ENCODE measurements around the gene CDK14. TPM values are rescaled to one million over a fixed set of nuclear protein-coding genes. Genes with fewer than 3 reads are reported as not detected.

The CDK14 gene
- total and polyA plus RNA-seq, 4 donors = 4.2 to 12.4 (median 7.4) TPM

GRCh38 chr7:90552521-90552920, 43.6 kb upstream of the CDK14 start:
- 67% methylated on average over 1 of the region's 1 CpG for WGBS

GRCh38 chr7:90560730-90561129, 35.4 kb upstream of the CDK14 start:
- Histone ChIP-seq H3K36me3 (ENCODE audit: control insufficient read depth in 4 of 4, insufficient read depth in 3 of 4, low read depth in 1 of 4, low read length in 3 of 4) (no peaks in the 10 kb centered on the region), H3K4me3 (ENCODE audit: low read depth in 1 of 3, low read length in 3 of 3) (no peak overlapping the region), H3K4me1 (ENCODE audit: control insufficient read depth in 4 of 4, insufficient read depth in 4 of 4, low read length in 3 of 4) (peaks cover 0 to 6% (median 0%) of the 10 kb centered on the region in 4 donors), H3K27ac (ENCODE audit: low read depth in 1 of 2, low read length in 2 of 2) (no peak overlapping the region), H3K9ac (ENCODE audit: low read depth in 1 of 2, low read length in 2 of 2) (no peak overlapping the region), H3K9me3 (ENCODE audit: control insufficient read depth in 4 of 4, low read length in 3 of 4) (no peaks in the 10 kb centered on the region), H3K27me3 (ENCODE audit: control insufficient read depth in 4 of 4, insufficient read depth in 4 of 4, low read length in 3 of 4) (no peaks in the 10 kb centered on the region)
- no peak for DNase-seq (ENCODE audit: low spot score)
- TF ChIP-seq GABPA (IDR thresholded peaks at IDR 0.05 in 1 of 2, conservative IDR thresholded peaks at IDR 0.05 in 1 of 2) (no peak), HNF4A (conservative IDR thresholded peaks at IDR 0.05) (no peak), ZBTB33 (IDR thresholded peaks at IDR 0.05) (no peak)
- TF ChIP-seq, protein P1, sequence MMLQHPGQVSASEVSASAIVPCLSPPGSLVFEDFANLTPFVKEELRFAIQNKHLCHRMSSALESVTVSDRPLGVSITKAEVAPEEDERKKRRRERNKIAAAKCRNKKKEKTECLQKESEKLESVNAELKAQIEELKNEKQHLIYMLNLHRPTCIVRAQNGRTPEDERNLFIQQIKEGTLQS (IDR thresholded peaks at IDR 0.05) = no peak
- 26% methylated on average over 1 of the region's 1 CpG for WGBS

More at GRCh38 chr7:90552521-90552920, 43.6 kb upstream of the CDK14 start:
- Histone ChIP-seq H3K27ac (ENCODE audit: low read depth in 1 of 2, low read length in 2 of 2) (no peak overlapping the region), H3K27me3 (ENCODE audit: control insufficient read depth in 4 of 4, insufficient read depth in 4 of 4, low read length in 3 of 4) (no peaks in the 10 kb centered on the region), H3K9me3 (ENCODE audit: control insufficient read depth in 4 of 4, low read length in 3 of 4) (no peaks in the 10 kb centered on the region), H3K36me3 (ENCODE audit: control insufficient read depth in 4 of 4, insufficient read depth in 3 of 4, low read depth in 1 of 4, low read length in 3 of 4) (no peaks in the 10 kb centered on the region), H3K4me3 (ENCODE audit: low read depth in 1 of 3, low read length in 3 of 3) (no peak overlapping the region), H3K9ac (ENCODE audit: low read depth in 1 of 2, low read length in 2 of 2) (no peak overlapping the region), H3K4me1 (ENCODE audit: control insufficient read depth in 4 of 4, insufficient read depth in 4 of 4, low read length in 3 of 4) (no peaks in the 10 kb centered on the region)
- DNase-seq (ENCODE audit: low spot score) = no peak
- no peak for TF ChIP-seq FOXA2 (IDR thresholded peaks at IDR 0.05)
- peak; percentile 76 to 77 for TF ChIP-seq RAD21 (IDR thresholded peaks at IDR 0.05)
- TF ChIP-seq, protein P2, sequence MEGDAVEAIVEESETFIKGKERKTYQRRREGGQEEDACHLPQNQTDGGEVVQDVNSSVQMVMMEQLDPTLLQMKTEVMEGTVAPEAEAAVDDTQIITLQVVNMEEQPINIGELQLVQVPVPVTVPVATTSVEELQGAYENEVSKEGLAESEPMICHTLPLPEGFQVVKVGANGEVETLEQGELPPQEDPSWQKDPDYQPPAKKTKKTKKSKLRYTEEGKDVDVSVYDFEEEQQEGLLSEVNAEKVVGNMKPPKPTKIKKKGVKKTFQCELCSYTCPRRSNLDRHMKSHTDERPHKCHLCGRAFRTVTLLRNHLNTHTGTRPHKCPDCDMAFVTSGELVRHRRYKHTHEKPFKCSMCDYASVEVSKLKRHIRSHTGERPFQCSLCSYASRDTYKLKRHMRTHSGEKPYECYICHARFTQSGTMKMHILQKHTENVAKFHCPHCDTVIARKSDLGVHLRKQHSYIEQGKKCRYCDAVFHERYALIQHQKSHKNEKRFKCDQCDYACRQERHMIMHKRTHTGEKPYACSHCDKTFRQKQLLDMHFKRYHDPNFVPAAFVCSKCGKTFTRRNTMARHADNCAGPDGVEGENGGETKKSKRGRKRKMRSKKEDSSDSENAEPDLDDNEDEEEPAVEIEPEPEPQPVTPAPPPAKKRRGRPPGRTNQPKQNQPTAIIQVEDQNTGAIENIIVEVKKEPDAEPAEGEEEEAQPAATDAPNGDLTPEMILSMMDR (IDR thresholded peaks at IDR 0.05; ENCODE audit: low read depth, low read length, missing input control) = peak; percentile 29
- no peak for TF ChIP-seq GABPA (IDR thresholded peaks at IDR 0.05 in 1 of 2, conservative IDR thresholded peaks at IDR 0.05 in 1 of 2)
- TF ChIP-seq NR2F2 (IDR thresholded peaks at IDR 0.05) = no peak

GRCh38 chr7:90563286-90563685, 32.8 kb upstream of the CDK14 start:
- Histone ChIP-seq H3K4me1 (ENCODE audit: control insufficient read depth in 4 of 4, insufficient read depth in 4 of 4, low read length in 3 of 4) (peaks cover 0 to 6% (median 0%) of the 10 kb centered on the region in 4 donors), H3K4me3 (ENCODE audit: low read depth in 1 of 3, low read length in 3 of 3) (no peak overlapping the region), H3K36me3 (ENCODE audit: control insufficient read depth in 4 of 4, insufficient read depth in 3 of 4, low read depth in 1 of 4, low read length in 3 of 4) (no peaks in the 10 kb centered on the region), H3K27ac (ENCODE audit: low read depth in 1 of 2, low read length in 2 of 2) (no peak overlapping the region), H3K27me3 (ENCODE audit: control insufficient read depth in 4 of 4, insufficient read depth in 4 of 4, low read length in 3 of 4) (no peaks in the 10 kb centered on the region), H3K9ac (ENCODE audit: low read depth in 1 of 2, low read length in 2 of 2) (no peak overlapping the region), H3K9me3 (ENCODE audit: control insufficient read depth in 4 of 4, low read length in 3 of 4) (no peaks in the 10 kb centered on the region)
- TF ChIP-seq JUND (IDR thresholded peaks at IDR 0.05) (no peak), FOXA2 (IDR thresholded peaks at IDR 0.05) (no peak), RAD21 (IDR thresholded peaks at IDR 0.05) (no peak), SP1 (IDR thresholded peaks at IDR 0.05) (no peak), ZBTB33 (IDR thresholded peaks at IDR 0.05) (no peak), GABPA (IDR thresholded peaks at IDR 0.05 in 1 of 2, conservative IDR thresholded peaks at IDR 0.05 in 1 of 2) (no peak), HNF4G (IDR thresholded peaks at IDR 0.05) (no peak), EGR1 (IDR thresholded peaks at IDR 0.05; ENCODE audit: low read depth in 2 of 2) (no peak), YY1 (IDR thresholded peaks at IDR 0.05) (no peak)
- TF ChIP-seq, protein P3, sequence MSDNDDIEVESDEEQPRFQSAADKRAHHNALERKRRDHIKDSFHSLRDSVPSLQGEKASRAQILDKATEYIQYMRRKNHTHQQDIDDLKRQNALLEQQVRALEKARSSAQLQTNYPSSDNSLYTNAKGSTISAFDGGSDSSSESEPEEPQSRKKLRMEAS (IDR thresholded peaks at IDR 0.05) = no peak
- TF ChIP-seq, protein P4, sequence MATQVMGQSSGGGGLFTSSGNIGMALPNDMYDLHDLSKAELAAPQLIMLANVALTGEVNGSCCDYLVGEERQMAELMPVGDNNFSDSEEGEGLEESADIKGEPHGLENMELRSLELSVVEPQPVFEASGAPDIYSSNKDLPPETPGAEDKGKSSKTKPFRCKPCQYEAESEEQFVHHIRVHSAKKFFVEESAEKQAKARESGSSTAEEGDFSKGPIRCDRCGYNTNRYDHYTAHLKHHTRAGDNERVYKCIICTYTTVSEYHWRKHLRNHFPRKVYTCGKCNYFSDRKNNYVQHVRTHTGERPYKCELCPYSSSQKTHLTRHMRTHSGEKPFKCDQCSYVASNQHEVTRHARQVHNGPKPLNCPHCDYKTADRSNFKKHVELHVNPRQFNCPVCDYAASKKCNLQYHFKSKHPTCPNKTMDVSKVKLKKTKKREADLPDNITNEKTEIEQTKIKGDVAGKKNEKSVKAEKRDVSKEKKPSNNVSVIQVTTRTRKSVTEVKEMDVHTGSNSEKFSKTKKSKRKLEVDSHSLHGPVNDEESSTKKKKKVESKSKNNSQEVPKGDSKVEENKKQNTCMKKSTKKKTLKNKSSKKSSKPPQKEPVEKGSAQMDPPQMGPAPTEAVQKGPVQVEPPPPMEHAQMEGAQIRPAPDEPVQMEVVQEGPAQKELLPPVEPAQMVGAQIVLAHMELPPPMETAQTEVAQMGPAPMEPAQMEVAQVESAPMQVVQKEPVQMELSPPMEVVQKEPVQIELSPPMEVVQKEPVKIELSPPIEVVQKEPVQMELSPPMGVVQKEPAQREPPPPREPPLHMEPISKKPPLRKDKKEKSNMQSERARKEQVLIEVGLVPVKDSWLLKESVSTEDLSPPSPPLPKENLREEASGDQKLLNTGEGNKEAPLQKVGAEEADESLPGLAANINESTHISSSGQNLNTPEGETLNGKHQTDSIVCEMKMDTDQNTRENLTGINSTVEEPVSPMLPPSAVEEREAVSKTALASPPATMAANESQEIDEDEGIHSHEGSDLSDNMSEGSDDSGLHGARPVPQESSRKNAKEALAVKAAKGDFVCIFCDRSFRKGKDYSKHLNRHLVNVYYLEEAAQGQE (IDR thresholded peaks at IDR 0.05) = no peak
- DNase-seq (ENCODE audit: low spot score) = no peak
- 90% methylated on average over 3 of the region's 3 CpGs for WGBS
